ENCODE measurements around the gene TNN.

Gene TNN

DNA sequence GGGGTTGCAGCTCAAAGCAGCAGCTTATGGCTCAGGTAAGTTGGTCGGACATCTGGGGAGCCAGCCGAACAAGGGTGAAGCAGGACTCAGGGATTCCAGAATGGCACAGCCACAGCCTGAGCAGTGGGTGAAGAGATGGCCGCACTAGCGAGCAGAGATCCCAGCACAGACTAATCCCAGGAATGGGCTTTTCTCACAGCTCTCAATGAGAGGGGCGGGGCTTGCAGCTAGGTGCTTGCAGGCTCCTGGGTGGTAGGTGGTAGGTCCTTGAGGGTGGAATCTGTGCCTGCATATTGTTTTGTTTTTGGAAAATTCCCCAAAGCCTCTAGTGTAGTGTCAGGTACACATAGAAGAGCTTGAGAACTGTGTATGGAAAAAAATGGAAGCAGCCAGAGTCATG lies 116.0 kb downstream of the TNN start:
- Histone ChIP-seq H3K9me3 (ENCODE audit: insufficient read depth, low read length) (no peaks in the 10 kb centered on the region), H4K20me1 (ENCODE audit: insufficient read depth, low read length) (peaks cover 25% of the 10 kb centered on the region), H3K36me3 (replicated peaks; ENCODE audit: low read depth, low read length) (peaks cover 34% of the 10 kb centered on the region), H3K27ac (ENCODE audit: low read length) (no peak overlapping the region), H3K27me3 (ENCODE audit: low read depth, low read length) (no peaks in the 10 kb centered on the region), H3K4me2 (ENCODE audit: low read length) (no peak overlapping the region), H3K4me3 (ENCODE audit: low read length) (no peak overlapping the region), H3K4me1 (ENCODE audit: low read length) (peaks cover 23% of the 10 kb centered on the region), H2AFZ (ENCODE audit: low read depth, low read length) (no peak overlapping the region), H3K79me2 (ENCODE audit: low read length) (peaks cover 33% of the 10 kb centered on the region), H3K9ac (ENCODE audit: low read length) (no peak overlapping the region)
- TF ChIP-seq, protein P1, sequence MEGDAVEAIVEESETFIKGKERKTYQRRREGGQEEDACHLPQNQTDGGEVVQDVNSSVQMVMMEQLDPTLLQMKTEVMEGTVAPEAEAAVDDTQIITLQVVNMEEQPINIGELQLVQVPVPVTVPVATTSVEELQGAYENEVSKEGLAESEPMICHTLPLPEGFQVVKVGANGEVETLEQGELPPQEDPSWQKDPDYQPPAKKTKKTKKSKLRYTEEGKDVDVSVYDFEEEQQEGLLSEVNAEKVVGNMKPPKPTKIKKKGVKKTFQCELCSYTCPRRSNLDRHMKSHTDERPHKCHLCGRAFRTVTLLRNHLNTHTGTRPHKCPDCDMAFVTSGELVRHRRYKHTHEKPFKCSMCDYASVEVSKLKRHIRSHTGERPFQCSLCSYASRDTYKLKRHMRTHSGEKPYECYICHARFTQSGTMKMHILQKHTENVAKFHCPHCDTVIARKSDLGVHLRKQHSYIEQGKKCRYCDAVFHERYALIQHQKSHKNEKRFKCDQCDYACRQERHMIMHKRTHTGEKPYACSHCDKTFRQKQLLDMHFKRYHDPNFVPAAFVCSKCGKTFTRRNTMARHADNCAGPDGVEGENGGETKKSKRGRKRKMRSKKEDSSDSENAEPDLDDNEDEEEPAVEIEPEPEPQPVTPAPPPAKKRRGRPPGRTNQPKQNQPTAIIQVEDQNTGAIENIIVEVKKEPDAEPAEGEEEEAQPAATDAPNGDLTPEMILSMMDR (IDR thresholded peaks at IDR 0.05; ENCODE audit: low read depth, low read length), result no peak
- TF ChIP-seq EZH2phosphoT487 (IDR thresholded peaks at IDR 0.05; ENCODE audit: low read depth), result no peak

DNA sequence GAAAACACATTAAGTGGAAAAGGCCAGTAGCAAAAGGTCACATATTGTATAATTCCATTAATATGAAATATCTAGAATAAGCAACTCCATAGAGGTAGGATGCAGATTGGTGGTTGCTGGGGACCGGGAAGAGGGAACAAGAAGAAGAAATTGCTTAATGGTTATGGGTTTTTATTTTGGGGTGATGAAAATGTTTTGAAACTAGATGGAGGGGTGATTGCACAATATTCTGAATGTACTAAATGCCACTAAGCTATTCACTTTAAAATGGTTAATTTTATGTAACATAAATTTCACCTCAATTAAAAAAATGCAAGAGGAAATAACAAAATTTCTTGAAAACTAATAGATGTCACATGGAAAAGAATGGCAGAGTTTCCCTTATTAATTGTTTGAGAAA lies 118.3 kb downstream of the TNN start:
- no peaks in the 10 kb centered on the region for H3K27me3 ChIP-seq (ENCODE audit: low read depth, low read length)
- H3K36me3 ChIP-seq (replicated peaks; ENCODE audit: low read depth, low read length), result peaks cover 38% of the 10 kb centered on the region
- H3K4me2 ChIP-seq (ENCODE audit: low read length), result no peak overlapping the region
- H4K20me1 ChIP-seq (ENCODE audit: insufficient read depth, low read length), result peaks cover 15% of the 10 kb centered on the region
- TF ChIP-seq EZH2phosphoT487 (IDR thresholded peaks at IDR 0.05; ENCODE audit: low read depth), result no peak
- TF ChIP-seq, protein P1 (IDR thresholded peaks at IDR 0.05; ENCODE audit: low read depth, low read length), result no peak
- H3K9ac ChIP-seq (ENCODE audit: low read length), result no peak overlapping the region
- no peak overlapping the region for H2AFZ ChIP-seq (ENCODE audit: low read depth, low read length)
- H3K4me3 ChIP-seq (ENCODE audit: low read length), result no peak overlapping the region
- peaks cover 52% of the 10 kb centered on the region for H3K79me2 ChIP-seq (ENCODE audit: low read length)
- peaks cover 37% of the 10 kb centered on the region for H3K4me1 ChIP-seq (ENCODE audit: low read length)
- H3K9me3 ChIP-seq (ENCODE audit: insufficient read depth, low read length), result no peaks in the 10 kb centered on the region
- no peak overlapping the region for H3K27ac ChIP-seq (ENCODE audit: low read length)

DNA sequence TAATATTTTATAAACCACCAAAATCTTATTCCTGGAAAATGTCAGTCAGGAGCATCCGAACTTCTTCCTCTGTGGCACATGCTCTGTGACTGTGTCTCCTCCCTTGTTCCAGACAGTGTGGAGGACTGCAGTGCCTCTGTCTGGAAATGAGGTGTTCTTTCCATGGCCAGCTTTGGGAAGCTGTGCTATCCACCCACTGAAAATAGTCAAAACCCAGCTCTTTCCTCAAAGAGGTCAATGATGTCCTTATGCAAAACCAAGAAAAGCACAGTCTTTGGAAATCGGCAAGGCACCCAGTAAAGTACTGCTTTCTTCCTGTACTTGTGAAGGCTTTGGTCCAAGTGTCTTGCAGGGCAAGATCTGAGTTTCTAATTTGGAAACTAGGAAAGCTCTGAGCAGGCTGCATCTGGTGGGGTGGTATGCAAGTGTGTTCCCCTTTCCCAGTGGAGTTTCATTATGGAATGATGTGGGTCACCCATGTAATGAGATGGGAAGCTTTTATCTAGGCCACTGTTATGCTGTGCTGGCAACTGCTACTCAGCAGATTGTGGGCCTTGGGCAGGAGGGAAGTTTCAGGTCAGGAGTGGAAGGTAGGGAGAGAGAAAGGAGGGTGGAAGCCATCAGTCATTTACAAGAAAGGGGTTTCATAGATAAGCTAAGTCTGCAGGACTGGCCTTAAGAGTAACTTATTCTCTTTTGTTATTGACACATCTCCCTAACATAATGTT lies 119.0 kb downstream of the TNN start:
- Histone ChIP-seq H3K79me2 (ENCODE audit: low read length) (peaks cover 59% of the 10 kb centered on the region), H3K4me2 (ENCODE audit: low read length) (no peak overlapping the region), H3K9ac (ENCODE audit: low read length) (no peak overlapping the region), H3K4me3 (ENCODE audit: low read length) (no peak overlapping the region), H3K36me3 (replicated peaks; ENCODE audit: low read depth, low read length) (peaks cover 33% of the 10 kb centered on the region), H3K4me1 (ENCODE audit: low read length) (peaks cover 44% of the 10 kb centered on the region), H3K27me3 (ENCODE audit: low read depth, low read length) (no peaks in the 10 kb centered on the region), H4K20me1 (ENCODE audit: insufficient read depth, low read length) (peaks cover 8% of the 10 kb centered on the region), H2AFZ (ENCODE audit: low read depth, low read length) (no peak overlapping the region), H3K27ac (ENCODE audit: low read length) (no peak overlapping the region), H3K9me3 (ENCODE audit: insufficient read depth, low read length) (no peaks in the 10 kb centered on the region)
- TF ChIP-seq, protein P1 (IDR thresholded peaks at IDR 0.05; ENCODE audit: low read depth, low read length), result no peak
- TF ChIP-seq EZH2phosphoT487 (IDR thresholded peaks at IDR 0.05; ENCODE audit: low read depth), result no peak

DNA sequence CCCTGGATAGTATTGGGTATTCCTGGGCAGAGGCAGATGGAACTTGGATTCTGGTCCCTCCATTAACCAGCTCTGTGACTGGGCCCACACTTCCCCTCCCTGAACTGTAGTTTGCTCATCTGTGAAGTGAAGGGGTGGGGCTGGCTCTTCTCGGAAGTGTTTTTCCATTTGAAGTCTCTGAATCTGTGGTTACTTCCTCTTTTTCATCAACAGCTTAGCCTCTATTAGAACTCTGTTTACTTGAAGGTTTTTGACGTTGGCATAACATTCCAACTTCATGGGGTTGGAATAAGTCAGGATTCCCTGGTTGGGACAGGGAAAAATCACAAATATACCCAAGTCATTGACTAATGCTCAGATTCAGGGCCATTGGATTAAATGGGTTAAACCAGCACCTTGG lies 121.3 kb downstream of the TNN start:
- Histone ChIP-seq H3K4me2 (ENCODE audit: low read length) (peak overlapping the region; percentile 88), H3K9ac (ENCODE audit: low read length) (peak overlapping the region; percentile 50), H3K27ac (ENCODE audit: low read length) (peak overlapping the region; percentile 70), H3K9me3 (ENCODE audit: insufficient read depth, low read length) (no peaks in the 10 kb centered on the region), H2AFZ (ENCODE audit: low read depth, low read length) (peak overlapping the region; percentile 24; the same call in 1 of the 2 replicates), H4K20me1 (ENCODE audit: insufficient read depth, low read length) (no peaks in the 10 kb centered on the region), H3K4me3 (ENCODE audit: low read length) (peak overlapping the region; percentile 37), H3K36me3 (replicated peaks; ENCODE audit: low read depth, low read length) (peaks cover 33% of the 10 kb centered on the region), H3K79me2 (ENCODE audit: low read length) (peaks cover 54% of the 10 kb centered on the region), H3K4me1 (ENCODE audit: low read length) (peaks cover 55% of the 10 kb centered on the region), H3K27me3 (ENCODE audit: low read depth, low read length) (no peaks in the 10 kb centered on the region)
- TF ChIP-seq, protein P1 (IDR thresholded peaks at IDR 0.05; ENCODE audit: low read depth, low read length), result no peak
- TF ChIP-seq EZH2phosphoT487 (IDR thresholded peaks at IDR 0.05; ENCODE audit: low read depth), result no peak

Data from OCI-LY3 (cell line).